Upper lobe of left lung (tissue), 6 donors: ENCODE results near the gene CLSTN2. TPM values are rescaled to one million over a fixed set of nuclear protein-coding genes. Genes with fewer than 3 reads are reported as not detected.

Experiments
- ATAC-seq, 2 donors: fragments of 200-7000 bp; cut with Tn5 transposase; one replicate each; pipeline ENCODE4 v1.9.1; 2022; ENCODE audit warnings: mild to moderate bottlenecking in 2 of 2, moderate library complexity in 2 of 2; ENCODE audit not compliant: low FRiP score in 2 of 2
- DNase-seq, 2 donors: peaks; one replicate each; pipeline ENCODE4 v3.0.0-alpha.2; 2019 to 2020
- H3K27ac ChIP-seq, 4 donors: fragments of 200-600 bp; sonication (generic); one replicate each; pipeline ENCODE4 v1.5.1; 2016 to 2019
- H3K27me3 ChIP-seq, 4 donors: fragments of 200-600 bp; sonication (generic); one replicate each; pipeline ENCODE4 v1.5.1; 2017 to 2019
- H3K36me3 ChIP-seq, 4 donors: fragments of 200-600 bp; sonication (generic); one replicate each; pipeline ENCODE4 v1.5.1; 2016 to 2019
- H3K4me1 ChIP-seq, 4 donors: fragments of 200-600 bp; sonication (generic); one replicate each; pipeline ENCODE4 v1.5.1; 2018 to 2019
- H3K4me3 ChIP-seq, 4 donors: fragments of 200-600 bp; sonication (generic); one replicate each; pipeline ENCODE4 v1.5.1; 2017 to 2019; ENCODE audit warnings: mild to moderate bottlenecking in 2 of 4, moderate library complexity in 1 of 4
- H3K9me3 ChIP-seq, 4 donors: fragments of 200-600 bp; sonication (generic); one replicate each; pipeline ENCODE4 v1.5.1; 2018 to 2019
- EP300 ChIP-seq, 4 donors: sonication (generic); formaldehyde crosslinking; IDR thresholded peaks; one replicate each; pipeline ENCODE4 v1.5.1; 2017; ENCODE audit warnings: antibody characterized with exemption in 4 of 4, control low read depth in 2 of 4
- POLR2A ChIP-seq, 4 donors: fragments of 450-650 bp; IDR thresholded peaks; one replicate each; pipeline ENCODE4 v1.5.1; 2016 to 2017; ENCODE audit warnings: antibody characterized with exemption in 4 of 4, mild to moderate bottlenecking in 2 of 4
- POLR2AphosphoS5 ChIP-seq, 2 donors: sonication (generic); formaldehyde crosslinking; IDR thresholded peaks; one replicate each; pipeline ENCODE4 v1.5.1; 2017; ENCODE audit warnings: antibody characterized with exemption in 2 of 2
- WGBS, 2 donors: methylation state at CpG; one replicate each; pipeline ENCODE4 v1.1.5; 2017 to 2018; 5-methylcytosine and 5-hydroxymethylcytosine counted together
- total RNA-seq, 6 donors: library from RNA; depleted of rRNA in 4 of 6; stranded (reverse); fragments of >200 nt in 4 of 6; gene quantifications; one replicate each; pipeline versions ENCODE4 v1.1.0 to v1.2.1, GENCODE V29; 2016 to 2021
- TF ChIP-seq, protein P1 (sequence below), 6 experiments: fragments of 450-650 bp in 4 of 6; fragments of 200-600 bp in 2 of 6; sonication (generic) in 2 of 6; IDR thresholded peaks; one replicate each; pipeline ENCODE4 v1.5.1; 2016 to 2019; ENCODE audit warnings: antibody characterized with exemption in 6 of 6
- donor health status: DM: no; HTN: no; CAD: no; lungs with moderate emphysema.
- donor health status: DM: no; HTN: yes; CAD: no; lungs with severe emphysema.

Gene CLSTN2
- total RNA-seq, 6 donors from 2014 or later, result 1.0 to 4.3 (median 1.6) TPM

DNA sequence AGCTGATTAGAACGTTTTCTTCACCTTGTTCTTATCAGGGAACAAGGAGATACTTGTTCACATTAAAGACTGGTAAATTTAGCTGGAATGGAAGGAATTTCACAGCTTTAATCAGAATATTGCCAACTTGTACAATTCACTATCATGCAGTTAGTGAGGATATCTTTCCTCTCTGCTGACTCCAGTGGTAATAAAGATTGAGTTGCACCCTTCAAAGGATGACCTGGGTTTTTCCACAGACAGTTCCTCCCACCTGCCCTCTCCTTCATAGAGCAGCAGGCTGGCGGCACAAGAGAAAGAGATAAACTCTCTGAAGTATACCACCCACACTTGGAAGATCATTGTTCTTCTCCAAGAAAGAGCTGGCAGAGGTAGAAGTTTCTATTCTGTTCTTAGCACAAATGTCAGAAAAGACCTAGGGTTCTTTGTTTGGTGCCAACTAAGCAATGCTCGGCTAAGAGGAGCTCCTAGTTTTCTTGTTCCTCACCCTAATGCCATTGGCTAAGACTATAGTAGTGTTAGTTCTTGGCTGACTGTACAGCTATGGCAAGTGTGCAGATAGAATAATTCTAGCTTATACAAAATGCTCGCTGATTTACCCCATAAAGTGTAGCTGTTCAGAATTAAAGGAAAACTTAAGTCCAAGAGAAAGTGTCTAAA lies 169.1 kb downstream of the CLSTN2 start:
- 65% methylated on average over 4 of the region's 4 CpGs for WGBS, 2 donors
- Histone ChIP-seq H3K27me3 (no peaks in the 10 kb centered on the region), H3K27ac (no peak overlapping the region), H3K4me1 (no peaks in the 10 kb centered on the region), H3K4me3 (no peak overlapping the region), H3K9me3 (no peaks in the 10 kb centered on the region), H3K36me3 (no peaks in the 10 kb centered on the region)
- ATAC-seq (no peak), DNase-seq (no peak)
- TF ChIP-seq EP300 (IDR thresholded peaks at IDR 0.05) (no peak), POLR2AphosphoS5 (IDR thresholded peaks at IDR 0.05) (no peak), POLR2A (IDR thresholded peaks at IDR 0.05) (no peak)
- TF ChIP-seq, protein P1, sequence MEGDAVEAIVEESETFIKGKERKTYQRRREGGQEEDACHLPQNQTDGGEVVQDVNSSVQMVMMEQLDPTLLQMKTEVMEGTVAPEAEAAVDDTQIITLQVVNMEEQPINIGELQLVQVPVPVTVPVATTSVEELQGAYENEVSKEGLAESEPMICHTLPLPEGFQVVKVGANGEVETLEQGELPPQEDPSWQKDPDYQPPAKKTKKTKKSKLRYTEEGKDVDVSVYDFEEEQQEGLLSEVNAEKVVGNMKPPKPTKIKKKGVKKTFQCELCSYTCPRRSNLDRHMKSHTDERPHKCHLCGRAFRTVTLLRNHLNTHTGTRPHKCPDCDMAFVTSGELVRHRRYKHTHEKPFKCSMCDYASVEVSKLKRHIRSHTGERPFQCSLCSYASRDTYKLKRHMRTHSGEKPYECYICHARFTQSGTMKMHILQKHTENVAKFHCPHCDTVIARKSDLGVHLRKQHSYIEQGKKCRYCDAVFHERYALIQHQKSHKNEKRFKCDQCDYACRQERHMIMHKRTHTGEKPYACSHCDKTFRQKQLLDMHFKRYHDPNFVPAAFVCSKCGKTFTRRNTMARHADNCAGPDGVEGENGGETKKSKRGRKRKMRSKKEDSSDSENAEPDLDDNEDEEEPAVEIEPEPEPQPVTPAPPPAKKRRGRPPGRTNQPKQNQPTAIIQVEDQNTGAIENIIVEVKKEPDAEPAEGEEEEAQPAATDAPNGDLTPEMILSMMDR (IDR thresholded peaks at IDR 0.05), result no peak

DNA sequence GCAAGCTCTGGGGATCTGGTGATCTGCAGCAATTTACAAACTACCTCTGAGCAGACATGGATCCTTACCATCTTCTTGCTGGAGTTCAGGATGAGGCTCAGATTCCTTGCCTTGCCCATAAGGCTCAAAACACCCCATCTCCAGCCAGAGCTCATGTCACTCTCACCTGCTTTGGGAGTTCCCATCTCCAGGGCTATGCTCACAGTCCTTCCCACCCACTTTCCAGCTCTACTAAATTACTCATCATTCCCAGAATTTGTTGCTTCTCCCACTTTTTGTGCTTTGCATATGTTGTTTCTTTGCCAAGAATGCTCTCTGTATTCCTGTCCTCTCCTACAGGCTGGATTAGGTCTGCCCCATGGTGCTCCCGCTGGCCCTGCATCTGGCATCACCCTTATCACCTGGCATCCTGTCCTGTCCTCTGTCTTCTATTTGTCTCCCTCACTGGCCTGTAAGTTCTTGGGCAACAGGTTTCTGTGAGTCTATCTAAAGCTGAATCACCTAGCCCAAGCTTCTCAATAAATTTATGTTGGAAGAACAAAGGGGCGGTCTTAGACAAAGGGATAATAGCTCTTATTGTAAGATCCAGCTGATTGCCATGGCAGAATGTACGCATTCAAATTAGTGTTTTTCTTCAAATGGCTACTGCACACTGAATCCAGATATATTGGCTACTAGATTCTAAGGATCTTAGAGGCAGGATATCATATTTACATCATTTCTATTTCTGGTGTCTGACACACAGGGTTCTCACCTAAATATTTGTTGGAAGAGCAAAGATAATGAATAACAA lies 179.2 kb downstream of the CLSTN2 start:
- 85 to 88% methylated on average over 3 of the region's 3 CpGs for WGBS, 2 donors
- DNase-seq (no peak), ATAC-seq (no peak)
- H3K27ac ChIP-seq, result no peak overlapping the region
- H3K9me3 ChIP-seq, result no peaks in the 10 kb centered on the region
- no peaks in the 10 kb centered on the region for H3K27me3 ChIP-seq
- no peaks in the 10 kb centered on the region for H3K36me3 ChIP-seq
- H3K4me3 ChIP-seq, result no peak overlapping the region
- no peaks in the 10 kb centered on the region for H3K4me1 ChIP-seq
- TF ChIP-seq EP300 (IDR thresholded peaks at IDR 0.05) (no peak), POLR2A (IDR thresholded peaks at IDR 0.05) (no peak), POLR2AphosphoS5 (IDR thresholded peaks at IDR 0.05) (no peak)
- TF ChIP-seq, protein P1 (IDR thresholded peaks at IDR 0.05), result no peak

DNA sequence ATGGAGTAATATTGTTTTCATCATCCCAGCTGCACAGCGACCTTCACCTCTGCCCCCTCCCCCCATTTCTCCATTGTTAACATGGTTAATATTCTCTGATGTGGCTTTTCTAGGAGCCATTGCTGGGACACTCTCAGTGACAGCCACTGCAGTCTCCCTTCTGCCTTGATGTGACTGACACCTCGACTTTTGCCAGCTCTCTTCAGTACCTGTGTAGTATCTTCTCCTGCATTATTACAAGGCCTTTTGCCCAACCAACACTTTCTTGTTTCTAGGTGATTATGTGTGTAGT lies 179.8 kb downstream of the CLSTN2 start:
- H3K9me3 ChIP-seq, result no peaks in the 10 kb centered on the region
- TF ChIP-seq POLR2AphosphoS5 (IDR thresholded peaks at IDR 0.05) (no peak), POLR2A (IDR thresholded peaks at IDR 0.05) (no peak), EP300 (IDR thresholded peaks at IDR 0.05) (no peak)
- TF ChIP-seq, protein P1 (IDR thresholded peaks at IDR 0.05), result no peak
- H3K27me3 ChIP-seq, result no peaks in the 10 kb centered on the region
- no peak overlapping the region for H3K27ac ChIP-seq
- no peak overlapping the region for H3K4me3 ChIP-seq
- H3K36me3 ChIP-seq, result no peaks in the 10 kb centered on the region
- WGBS, 2 donors, result 47 to 49% methylated on average over 2 of the region's 2 CpGs
- ATAC-seq (no peak), DNase-seq (no peak)
- no peaks in the 10 kb centered on the region for H3K4me1 ChIP-seq

DNA sequence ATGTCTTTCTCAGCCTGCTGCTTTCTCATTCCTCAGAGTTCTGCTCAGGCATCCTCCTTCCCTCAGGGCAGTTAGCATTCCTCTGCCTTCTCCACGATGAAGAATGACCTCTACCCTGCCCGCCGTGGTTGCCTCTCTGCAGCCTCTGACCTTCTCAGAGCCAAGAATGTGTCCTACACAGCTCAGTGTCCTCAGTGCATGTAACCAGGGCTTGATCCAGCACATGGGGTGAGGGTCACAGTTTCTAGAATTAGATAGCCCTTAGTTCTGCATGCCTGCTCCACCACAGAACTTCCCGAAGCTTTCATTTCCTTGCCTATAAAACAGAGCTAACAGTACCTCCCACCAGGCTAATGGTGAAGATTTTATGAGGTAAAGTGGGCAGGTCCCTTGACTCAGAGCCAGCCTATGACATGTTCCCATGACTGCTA lies 182.1 kb downstream of the CLSTN2 start:
- Histone ChIP-seq H3K27me3 (no peaks in the 10 kb centered on the region), H3K4me1 (no peaks in the 10 kb centered on the region), H3K9me3 (no peaks in the 10 kb centered on the region), H3K4me3 (no peak overlapping the region), H3K36me3 (no peaks in the 10 kb centered on the region), H3K27ac (no peak overlapping the region)
- TF ChIP-seq, protein P1 (IDR thresholded peaks at IDR 0.05), result no peak
- no peak for TF ChIP-seq EP300 (IDR thresholded peaks at IDR 0.05)
- TF ChIP-seq POLR2A (IDR thresholded peaks at IDR 0.05), result no peak
- no peak for TF ChIP-seq POLR2AphosphoS5 (IDR thresholded peaks at IDR 0.05)
- DNase-seq (no peak), ATAC-seq (no peak)
- 41 to 54% methylated on average over 3 to 4 of the region's 4 CpGs for WGBS, 2 donors
